ENCODE data around the gene PRXL2B.

The PRXL2B gene

GRCh38 chr1:2541619-2542245, 44.8 kb upstream of the PRXL2B start:
- peak overlapping the region; percentile 63 for H3K27ac ChIP-seq
- no peak for TF ChIP-seq ZFX (IDR thresholded peaks at IDR 0.05)
- TF ChIP-seq CTCF (conservative IDR thresholded peaks at IDR 0.05): no peak

GRCh38 chr1:2542246-2542915, 44.2 kb upstream of the PRXL2B start:
- peak overlapping the region; percentile 63 for H3K27ac ChIP-seq
- TF ChIP-seq ZFX (IDR thresholded peaks at IDR 0.05): no peak
- no peak for TF ChIP-seq CTCF (conservative IDR thresholded peaks at IDR 0.05)

GRCh38 chr1:2543543-2544092, 43.0 kb upstream of the PRXL2B start:
- no peak overlapping the region for H3K27ac ChIP-seq
- no peak for TF ChIP-seq ZFX (IDR thresholded peaks at IDR 0.05)

- H3K27ac ChIP-seq: no peak overlapping the region
- TF ChIP-seq CTCF (conservative IDR thresholded peaks at IDR 0.05): no peak
- TF ChIP-seq ZFX (IDR thresholded peaks at IDR 0.05): no peak
Measured at GRCh38 chr1:2544093-2544874, 42.3 kb upstream of the PRXL2B start.

- TF ChIP-seq ZFX (IDR thresholded peaks at IDR 0.05) (no peak), CTCF (conservative IDR thresholded peaks at IDR 0.05) (no peak)
- H3K27ac ChIP-seq: peak overlapping the region; percentile 92
Measured at GRCh38 chr1:2544875-2545640, 41.5 kb upstream of the PRXL2B start.

- H3K27ac ChIP-seq: peak overlapping the region; percentile 92
- TF ChIP-seq ZFX (IDR thresholded peaks at IDR 0.05) (no peak), CTCF (conservative IDR thresholded peaks at IDR 0.05) (no peak)
Measured at GRCh38 chr1:2545754-2546514, 40.6 kb upstream of the PRXL2B start.

Data from C4-2B (cell line).